Effector memory CD8-positive, alpha-beta T cell (primary cell): Measurements from ENCODE around the gene ZNF775.
A peak's percentile ranks its signal among the peaks of the same experiment; 100 is the strongest.

Experiments
- ATAC-seq: fragments of 150-1000 bp; cut with Tn5 transposase; replicated peaks from 2 replicates; pipeline ENCODE4 v1.10.0; 2021; ENCODE audit warnings: mild to moderate bottlenecking, moderate library complexity
- DNase-seq, 3 experiments: peaks; one replicate each; pipeline ENCODE4 v3.0.0; 2021
- H3K27ac Mint-ChIP-seq, 2 donors: one replicate each; pipeline ENCODE4 v1.8.0; 2022; ENCODE audit warnings: mild to moderate bottlenecking in 2 of 2, mixed read lengths in 2 of 2, moderate library complexity in 2 of 2
- H3K27me3 Mint-ChIP-seq, 2 donors: one replicate each; pipeline ENCODE4 v1.8.0; 2022; ENCODE audit warnings: mixed read lengths in 2 of 2
- H3K36me3 Mint-ChIP-seq: one replicate; pipeline ENCODE4 v1.8.0; 2022; ENCODE audit warnings: mild to moderate bottlenecking, moderate library complexity, mixed read lengths; ENCODE audit not compliant: insufficient read depth
- H3K4me1 Mint-ChIP-seq, 2 donors: one replicate each; pipeline ENCODE4 v1.8.0; 2022; ENCODE audit warnings: low read depth in 2 of 2, mixed read lengths in 2 of 2
- H3K4me3 Mint-ChIP-seq, 2 donors: one replicate each; pipeline ENCODE4 v1.8.0; 2022; ENCODE audit warnings: mild to moderate bottlenecking in 2 of 2, mixed read lengths in 2 of 2, moderate library complexity in 2 of 2
- H3K9me3 Mint-ChIP-seq, 2 donors: one replicate each; pipeline ENCODE4 v1.8.0; 2022; ENCODE audit warnings: mixed read lengths in 2 of 2
- total RNA-seq, 9 experiments: gene quantifications; one replicate each; lab custom pipeline; 2026; lab: John Stamatoyannopoulos, UW

The ZNF775 gene
- 0 to 8.9 (median 4.0) reads per million in 9 experiments for total RNA-seq

DNA sequence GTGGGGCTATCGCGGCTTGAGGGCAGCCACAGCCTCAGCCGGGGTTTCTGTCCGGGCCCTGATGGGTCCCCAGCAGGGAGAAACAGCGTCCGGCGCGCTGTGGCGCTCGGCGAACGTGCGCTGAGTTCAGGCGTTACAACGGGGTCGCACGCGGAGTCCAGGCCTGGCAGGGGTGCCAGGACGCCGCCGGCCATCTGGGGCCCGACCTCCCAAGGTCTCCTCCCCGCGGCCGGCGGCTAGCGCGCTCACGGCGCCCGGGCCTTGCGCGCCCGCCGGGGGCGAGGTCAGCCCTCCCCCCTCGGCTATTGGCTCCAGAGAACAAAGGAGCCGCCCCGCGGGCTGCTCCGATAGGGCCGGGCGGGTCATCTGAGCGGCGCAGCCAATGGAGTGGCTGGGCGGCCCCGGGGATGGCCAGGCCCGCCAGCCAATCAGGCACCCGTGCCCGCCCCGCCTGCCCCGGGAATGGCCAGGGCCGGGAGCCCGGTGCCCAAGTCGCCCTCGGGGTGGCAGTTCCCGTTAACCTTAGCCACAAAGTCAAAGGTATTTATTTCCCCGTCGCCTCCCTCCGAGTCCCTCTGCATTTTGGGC is at the start of gene ZNF775:
ZNF775 (plus strand) TSS at position 478 of the 588 bp plus-strand sequence. CDS start 9,141 bp downstream, outside the sequence.
- Mint-ChIP-seq H3K36me3 (peaks cover 8% of the 10 kb centered on the region), H3K27ac (peak within 1 kb of the TSS; percentile 65 to 84), H3K4me3 (peak within 1 kb of the TSS; percentile 86 to 95), H3K9me3 (no peaks in the 10 kb centered on the region), H3K27me3 (no peaks in the 10 kb centered on the region), H3K4me1 (peaks cover 25 to 33% of the 10 kb centered on the region in 2 donors)
- peak; percentile 94 for ATAC-seq
- DNase-seq: peak; percentile 87 to 90 (median 89)

- Mint-ChIP-seq H3K4me3 (no peak overlapping the region), H3K9me3 (no peaks in the 10 kb centered on the region), H3K27ac (no peak overlapping the region), H3K27me3 (no peaks in the 10 kb centered on the region), H3K36me3 (peaks cover 4% of the 10 kb centered on the region), H3K4me1 (peaks cover 10 to 20% of the 10 kb centered on the region in 2 donors)
- ATAC-seq (no peak), DNase-seq (no peak)
Measured at GRCh38 chr7:150329331-150330120, 49.6 kb upstream of the ZNF775 start.

- H3K4me3 Mint-ChIP-seq: no peak overlapping the region
Measured at GRCh38 chr7:150330211-150330885, 48.8 kb upstream of the ZNF775 start.

DNA sequence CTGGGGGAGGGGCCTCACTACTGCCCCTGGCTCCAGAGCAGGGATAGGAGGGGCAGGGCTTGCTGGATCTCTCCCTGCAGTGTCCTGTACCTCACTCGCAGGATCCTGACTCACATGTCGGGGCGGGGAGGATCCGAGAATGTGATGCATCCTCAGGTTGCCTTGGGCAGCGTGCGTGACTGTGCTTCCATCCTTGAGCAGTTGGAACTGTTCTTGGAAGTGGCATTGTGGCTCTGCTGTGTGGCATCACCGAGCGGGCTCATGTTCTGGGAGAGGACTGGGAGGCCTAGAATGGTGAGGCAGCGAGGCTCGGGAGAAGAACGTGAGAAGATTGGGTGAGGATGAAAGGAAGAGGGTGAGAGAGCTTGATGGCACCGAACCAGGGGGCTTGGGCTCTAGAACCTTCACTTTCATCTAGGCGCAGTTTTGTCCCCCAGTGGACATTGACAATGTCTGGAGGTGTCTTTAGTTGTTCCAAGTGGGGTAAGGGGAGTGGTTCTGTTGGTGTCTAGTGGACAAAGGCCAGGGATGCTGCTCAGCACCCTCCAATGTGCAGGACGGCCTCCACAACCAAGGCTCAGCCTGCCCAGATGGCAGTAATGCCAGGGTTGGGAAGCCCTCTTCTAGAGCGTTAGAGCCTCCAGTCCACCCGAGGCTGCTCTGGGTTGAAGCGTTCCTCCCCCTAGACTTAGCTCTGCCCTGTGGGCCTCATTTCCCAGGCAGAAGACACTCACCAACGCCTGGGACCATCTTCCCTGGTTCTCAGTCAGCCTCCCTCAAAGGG is 46.1 kb upstream of the ZNF775 start:
- Mint-ChIP-seq H3K9me3 (no peaks in the 10 kb centered on the region), H3K4me1 (peaks cover 0 to 5% of the 10 kb centered on the region in 2 donors), H3K27ac (peak overlapping the region in 1 of 2 donors; percentile 36), H3K36me3 (no peaks in the 10 kb centered on the region), H3K27me3 (peaks cover 0 to 6% of the 10 kb centered on the region in 2 donors), H3K4me3 (no peak overlapping the region)
- no peak for DNase-seq
- no peak for ATAC-seq

More at GRCh38 chr7:150330211-150330885, 48.8 kb upstream of the ZNF775 start:
- Mint-ChIP-seq H3K36me3 (peaks cover 4% of the 10 kb centered on the region), H3K9me3 (no peaks in the 10 kb centered on the region), H3K27ac (no peak overlapping the region), H3K27me3 (no peaks in the 10 kb centered on the region), H3K4me1 (peaks cover 3 to 14% of the 10 kb centered on the region in 2 donors)
- ATAC-seq (no peak), DNase-seq (no peak)

GRCh38 chr7:150333659-150334058 is 45.5 kb upstream of the ZNF775 start:
- Mint-ChIP-seq H3K36me3 (no peaks in the 10 kb centered on the region), H3K27me3 (peaks cover 0 to 7% of the 10 kb centered on the region in 2 donors), H3K9me3 (no peaks in the 10 kb centered on the region), H3K4me3 (no peak overlapping the region), H3K27ac (peak overlapping the region in 1 of 2 donors; percentile 17), H3K4me1 (peaks cover 0 to 5% of the 10 kb centered on the region in 2 donors)
- DNase-seq: no peak
- ATAC-seq: no peak

DNA sequence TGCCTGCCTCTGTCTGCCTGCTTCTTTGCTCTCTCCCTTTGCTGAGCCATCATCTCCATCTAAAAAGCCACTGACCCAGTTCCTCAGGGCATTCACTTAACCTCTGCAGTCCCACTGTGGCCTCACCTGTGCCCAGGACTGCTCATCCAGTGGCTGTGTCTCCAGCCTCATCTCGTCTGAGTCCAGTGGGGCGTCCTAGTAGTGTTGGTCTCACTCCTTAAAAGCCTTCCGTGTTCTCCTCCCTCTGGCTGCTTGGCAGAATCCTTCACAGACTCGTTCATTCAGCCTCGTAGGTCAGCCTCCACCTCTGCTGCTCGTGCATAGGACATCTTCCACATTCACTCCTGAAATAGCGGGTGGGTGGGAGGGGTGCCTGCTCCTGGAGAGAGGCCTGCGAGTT is 45.0 kb upstream of the ZNF775 start:
- Mint-ChIP-seq H3K27ac (peak overlapping the region in 1 of 2 donors; percentile 17), H3K27me3 (peaks cover 0 to 7% of the 10 kb centered on the region in 2 donors), H3K9me3 (no peaks in the 10 kb centered on the region), H3K4me3 (no peak overlapping the region), H3K4me1 (peaks cover 0 to 4% of the 10 kb centered on the region in 2 donors), H3K36me3 (no peaks in the 10 kb centered on the region)
- DNase-seq (no peak), ATAC-seq (no peak)

DNA sequence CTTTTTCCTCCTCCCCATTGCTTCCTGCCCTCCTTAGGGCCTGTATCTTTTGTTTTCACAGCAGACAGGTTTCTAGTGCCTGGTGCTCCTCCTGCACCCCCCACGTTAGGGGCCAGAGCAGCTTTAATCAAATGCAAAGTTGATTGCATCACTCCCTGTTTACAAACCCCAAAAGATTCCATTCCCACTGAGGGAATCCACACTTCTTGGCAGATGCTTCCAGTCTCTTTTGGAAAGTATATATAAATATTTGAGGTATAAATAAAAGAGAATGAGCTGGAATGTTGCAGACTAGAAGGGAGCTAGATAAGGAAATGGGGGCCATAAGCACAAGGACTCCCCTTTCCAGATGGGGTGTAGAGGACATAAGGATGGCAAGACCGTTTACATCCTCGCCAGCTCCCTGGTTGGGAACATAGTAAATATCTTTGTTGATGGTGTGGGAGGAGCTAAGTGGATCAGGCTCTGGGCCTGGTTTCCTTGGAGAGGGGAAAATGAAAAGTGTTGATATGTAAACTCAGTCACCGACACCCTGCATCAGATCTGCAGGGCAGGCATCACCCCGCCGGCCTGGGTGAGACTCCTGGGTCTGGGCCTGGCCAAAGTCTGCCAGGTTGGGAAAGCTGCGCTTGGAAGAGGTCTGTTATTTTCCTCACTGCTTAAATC is 43.9 kb upstream of the ZNF775 start:
- peaks cover 0 to 16% of the 10 kb centered on the region in 2 donors for H3K27me3 Mint-ChIP-seq
- DNase-seq (no peak), ATAC-seq (no peak)
- H3K4me3 Mint-ChIP-seq: no peak overlapping the region
- no peaks in the 10 kb centered on the region for H3K36me3 Mint-ChIP-seq
- H3K9me3 Mint-ChIP-seq: no peaks in the 10 kb centered on the region
- peaks cover 3 to 5% of the 10 kb centered on the region in 2 donors for H3K4me1 Mint-ChIP-seq
- H3K27ac Mint-ChIP-seq: peak overlapping the region in 1 of 2 donors; percentile 56

GRCh38 chr7:150335774-150336112 is 43.4 kb upstream of the ZNF775 start:
- Mint-ChIP-seq H3K36me3 (no peaks in the 10 kb centered on the region), H3K27ac (no peak overlapping the region), H3K27me3 (peaks cover 0 to 21% of the 10 kb centered on the region in 2 donors), H3K4me3 (no peak overlapping the region), H3K4me1 (peaks cover 3 to 6% of the 10 kb centered on the region in 2 donors), H3K9me3 (no peaks in the 10 kb centered on the region)
- no peak for ATAC-seq
- no peak for DNase-seq

DNA sequence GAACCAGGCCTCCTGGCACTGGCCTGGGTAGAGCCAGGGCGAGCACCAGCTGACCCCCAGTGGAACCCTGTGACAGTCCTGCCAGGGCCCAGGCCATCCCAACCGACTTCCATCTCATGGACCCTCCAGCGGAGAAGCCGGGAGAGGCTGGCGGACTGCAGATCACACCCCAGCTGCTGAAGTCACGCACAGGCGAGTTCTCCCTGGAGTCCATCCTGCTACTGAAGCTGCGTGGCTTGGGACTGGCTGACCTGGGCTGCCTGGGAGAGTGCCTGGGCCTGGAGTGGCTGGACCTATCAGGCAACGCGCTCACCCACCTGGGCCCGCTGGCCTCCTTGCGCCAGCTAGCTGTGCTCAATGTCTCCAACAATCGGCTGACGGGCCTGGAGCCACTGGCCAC is 42.4 kb upstream of the ZNF775 start:
- DNase-seq: no peak
- no peaks in the 10 kb centered on the region for H3K9me3 Mint-ChIP-seq
- H3K4me3 Mint-ChIP-seq: no peak overlapping the region
- no peaks in the 10 kb centered on the region for H3K36me3 Mint-ChIP-seq
- H3K27me3 Mint-ChIP-seq: peaks cover 0 to 31% of the 10 kb centered on the region in 2 donors
- ATAC-seq: no peak
- peaks cover 3 to 7% of the 10 kb centered on the region in 2 donors for H3K4me1 Mint-ChIP-seq
- H3K27ac Mint-ChIP-seq: no peak overlapping the region

DNA sequence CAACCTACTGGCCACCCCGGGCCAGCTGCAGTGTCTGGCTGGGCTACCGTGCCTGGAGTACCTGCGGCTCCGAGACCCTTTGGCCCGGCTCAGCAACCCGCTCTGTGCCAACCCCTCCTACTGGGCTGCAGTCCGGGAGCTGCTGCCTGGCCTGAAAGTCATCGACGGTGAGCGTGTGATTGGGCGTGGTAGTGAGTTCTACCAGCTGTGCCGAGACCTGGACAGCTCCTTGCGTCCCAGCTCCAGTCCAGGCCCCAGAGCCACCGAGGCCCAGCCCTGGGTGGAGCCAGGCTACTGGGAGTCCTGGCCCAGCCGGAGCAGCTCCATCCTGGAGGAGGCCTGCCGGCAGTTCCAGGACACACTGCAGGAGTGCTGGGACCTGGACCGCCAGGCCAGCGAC is 42.0 kb upstream of the ZNF775 start:
- no peak overlapping the region for H3K27ac Mint-ChIP-seq
- DNase-seq: no peak
- peaks cover 0 to 36% of the 10 kb centered on the region in 2 donors for H3K27me3 Mint-ChIP-seq
- ATAC-seq: no peak
- no peaks in the 10 kb centered on the region for H3K9me3 Mint-ChIP-seq
- peaks cover 3 to 7% of the 10 kb centered on the region in 2 donors for H3K4me1 Mint-ChIP-seq
- H3K4me3 Mint-ChIP-seq: no peak overlapping the region
- H3K36me3 Mint-ChIP-seq: no peaks in the 10 kb centered on the region

DNA sequence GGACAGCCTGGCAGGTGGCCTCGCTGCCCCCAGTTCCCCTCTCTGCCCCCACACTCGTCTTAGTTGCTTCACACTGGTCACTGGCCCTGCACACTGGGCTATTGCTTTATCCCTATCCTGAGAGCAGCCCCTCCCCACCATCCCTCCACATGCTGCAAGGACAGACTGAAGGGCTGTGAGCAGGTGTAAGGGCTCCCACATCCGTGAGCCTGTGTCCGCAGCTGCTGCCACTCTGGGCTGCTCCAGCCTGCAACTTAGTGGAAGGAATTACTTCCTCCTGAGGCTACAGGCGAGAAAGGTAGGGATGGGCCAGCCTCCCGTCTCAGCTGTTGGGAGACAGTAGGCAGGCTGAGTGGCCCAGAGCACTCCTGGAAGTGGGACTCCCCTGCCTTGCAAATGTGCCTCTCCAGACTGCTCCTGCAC is 41.5 kb upstream of the ZNF775 start:
- ATAC-seq (no peak), DNase-seq (no peak)
- peaks cover 0 to 41% of the 10 kb centered on the region in 2 donors for H3K27me3 Mint-ChIP-seq
- H3K9me3 Mint-ChIP-seq: no peaks in the 10 kb centered on the region
- H3K4me1 Mint-ChIP-seq: peaks cover 3 to 7% of the 10 kb centered on the region in 2 donors
- H3K36me3 Mint-ChIP-seq: no peaks in the 10 kb centered on the region
- H3K4me3 Mint-ChIP-seq: no peak overlapping the region
- H3K27ac Mint-ChIP-seq: peak overlapping the region in 1 of 2 donors; percentile 72

DNA sequence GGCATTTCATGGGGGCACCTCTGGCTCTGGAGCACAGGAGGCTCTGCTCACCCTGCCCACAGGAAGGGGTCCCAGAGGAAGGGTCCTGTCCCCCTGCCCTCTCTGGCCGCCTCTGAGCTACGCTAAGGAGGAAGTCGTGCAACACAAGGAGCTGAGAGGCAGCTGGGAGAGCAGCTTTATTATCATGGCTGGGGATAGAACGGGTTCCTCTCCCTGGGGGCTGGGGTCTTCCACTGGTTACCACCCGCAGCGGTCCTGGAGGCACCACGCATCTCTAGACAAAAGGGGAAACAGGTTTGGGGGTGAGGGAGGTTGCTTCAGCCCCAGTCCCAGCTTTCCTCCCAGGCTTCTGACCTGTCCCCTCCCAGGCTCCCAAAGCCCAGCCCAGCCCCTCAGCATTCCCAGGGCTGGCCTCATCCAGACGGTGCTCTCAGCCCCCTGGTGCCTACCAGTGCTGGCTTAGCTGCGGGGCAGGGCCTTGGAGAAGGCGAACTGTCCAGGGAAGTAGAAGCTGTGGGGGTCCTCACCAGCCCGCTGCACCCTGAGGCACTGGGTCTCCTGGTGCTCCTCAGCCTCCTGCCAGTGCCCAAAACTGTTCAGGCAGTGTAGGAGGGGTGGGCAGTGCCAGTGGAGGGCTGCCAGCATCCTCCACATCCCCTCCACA is 40.8 kb upstream of the ZNF775 start:
- Mint-ChIP-seq H3K4me1 (peaks cover 3 to 7% of the 10 kb centered on the region in 2 donors), H3K36me3 (no peaks in the 10 kb centered on the region), H3K4me3 (no peak overlapping the region), H3K9me3 (no peaks in the 10 kb centered on the region), H3K27me3 (peaks cover 3 to 47% of the 10 kb centered on the region in 2 donors), H3K27ac (peak overlapping the region in 1 of 2 donors; percentile 72)
- DNase-seq: no peak
- ATAC-seq: no peak
